NCI-H187 (cell line): Measurements from ENCODE around the gene ATP13A2.

Source experiments
- DNase-seq, 2 experiments: peaks; one replicate each; lab custom pipeline; 2025; lab: John Stamatoyannopoulos, UW

ATP13A2 gene

DNA sequence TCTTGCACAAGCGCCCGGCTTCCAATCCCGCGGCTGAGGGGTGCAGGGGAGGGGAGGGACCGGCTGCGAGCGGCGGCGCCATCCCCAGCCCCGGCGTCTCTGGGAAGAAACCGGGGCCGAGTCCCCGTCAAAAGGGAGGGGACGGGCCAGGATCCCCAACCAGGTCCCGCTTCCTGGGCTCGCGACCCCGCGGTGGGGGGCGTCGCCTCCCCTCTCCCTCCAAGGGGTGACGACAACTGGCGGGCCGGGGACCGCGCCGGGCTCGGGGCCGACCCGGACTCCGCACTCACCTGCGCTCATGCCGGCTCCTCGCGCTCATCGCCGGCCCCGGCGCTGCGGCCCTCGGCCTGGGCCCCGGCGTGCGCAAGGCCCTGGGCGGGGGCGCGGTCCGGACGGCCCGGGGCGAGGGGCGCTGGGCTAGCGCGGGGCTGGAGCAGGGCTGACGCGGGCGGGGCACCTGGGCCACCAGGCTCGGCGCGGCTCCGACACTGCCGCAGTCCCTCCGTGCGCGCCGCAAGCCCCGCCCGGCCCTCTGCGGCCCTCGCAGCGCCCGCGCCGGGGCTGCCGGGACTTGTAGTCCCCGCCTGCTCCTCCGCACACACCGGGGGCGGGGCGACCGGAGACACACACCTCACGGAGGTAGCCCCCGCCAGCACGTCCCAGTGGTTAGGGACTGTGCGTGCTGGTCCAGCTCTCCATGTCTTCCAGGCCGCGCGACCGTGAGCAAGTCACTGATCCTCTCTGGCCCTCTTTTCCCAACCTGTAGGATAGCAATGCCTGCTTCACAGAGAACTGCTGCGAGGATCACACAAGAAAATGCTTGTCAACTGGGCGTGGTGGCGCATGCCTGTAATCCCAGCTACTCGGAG is at the start of gene ATP13A2:
Gene ATP13A2, minus strand, starts transcription at position 490 of the 869 bp plus-strand sequence. Its CDS starts 190 bp downstream, at position 300.
- DNase-seq: peak; percentile 31 to 84

GRCh38 chr1:17061486-17061885 is 49.8 kb upstream of the ATP13A2 start:
- no peak for DNase-seq

GRCh38 chr1:17060306-17060749 is 48.6 kb upstream of the ATP13A2 start:
- no peak for DNase-seq

DNA sequence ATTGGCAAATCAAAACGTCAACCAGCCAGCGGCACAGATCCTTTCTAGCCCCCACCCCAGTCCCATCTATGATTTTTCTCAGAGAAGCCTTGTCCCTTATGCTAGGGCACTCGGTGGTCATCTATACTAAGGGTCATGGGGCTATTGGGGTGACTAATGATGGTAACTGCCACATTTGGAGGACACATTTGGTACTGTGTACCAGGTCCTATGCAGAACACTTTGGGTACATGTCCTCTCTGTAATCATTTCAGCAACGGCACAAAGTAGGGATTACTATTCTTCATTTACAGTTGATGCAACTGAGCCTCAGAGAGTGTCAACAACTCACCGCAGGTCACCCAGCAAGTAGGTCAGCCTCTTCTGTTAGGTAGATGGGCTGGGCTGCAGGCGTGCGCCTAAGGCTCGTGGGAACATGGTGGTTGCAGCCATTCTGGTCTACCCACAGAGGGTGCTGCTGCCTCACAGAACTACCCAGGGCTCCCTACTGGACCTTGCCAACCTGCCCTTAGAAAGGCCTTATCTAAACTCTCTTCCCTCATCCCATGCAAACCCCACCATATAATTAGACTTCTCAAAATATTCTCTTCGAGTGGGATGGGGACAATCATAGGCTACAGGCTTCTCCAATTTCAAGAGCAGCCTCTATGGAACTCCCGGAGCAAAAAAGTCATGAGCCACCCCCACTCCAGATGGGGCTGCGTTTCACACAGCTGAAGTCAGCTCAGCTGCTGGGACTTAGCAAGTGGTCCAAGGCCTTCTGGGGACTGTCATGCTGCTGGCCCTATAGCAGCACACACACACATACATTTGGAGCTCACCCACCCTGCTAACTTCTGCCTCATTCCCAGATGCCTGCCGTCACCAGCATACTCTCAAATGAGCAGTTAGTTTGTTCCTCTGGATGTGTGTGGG is 47.9 kb upstream of the ATP13A2 start:
- no peak for DNase-seq

DNA sequence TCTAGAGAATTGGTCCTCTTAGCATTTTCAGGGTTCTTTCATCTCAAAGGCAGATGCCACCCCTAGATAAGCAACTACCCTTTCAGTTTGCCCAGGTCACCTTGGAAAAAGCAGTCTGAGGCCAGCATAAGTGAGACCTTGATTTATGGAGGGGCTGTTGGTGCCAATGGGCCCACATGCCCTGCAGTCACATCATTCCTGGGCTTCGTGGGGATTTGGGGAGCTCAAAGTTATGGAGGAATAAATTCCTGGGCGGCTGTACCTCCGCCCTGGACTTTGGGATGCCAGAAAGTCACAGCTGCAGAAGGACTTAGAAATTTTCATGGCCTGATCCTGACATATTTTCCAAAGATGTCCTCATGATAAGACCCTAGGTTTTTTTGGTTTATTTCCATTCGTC is 44.8 kb upstream of the ATP13A2 start:
- DNase-seq: no peak

GRCh38 chr1:17055801-17056200 is 44.1 kb upstream of the ATP13A2 start:
- DNase-seq: no peak

DNA sequence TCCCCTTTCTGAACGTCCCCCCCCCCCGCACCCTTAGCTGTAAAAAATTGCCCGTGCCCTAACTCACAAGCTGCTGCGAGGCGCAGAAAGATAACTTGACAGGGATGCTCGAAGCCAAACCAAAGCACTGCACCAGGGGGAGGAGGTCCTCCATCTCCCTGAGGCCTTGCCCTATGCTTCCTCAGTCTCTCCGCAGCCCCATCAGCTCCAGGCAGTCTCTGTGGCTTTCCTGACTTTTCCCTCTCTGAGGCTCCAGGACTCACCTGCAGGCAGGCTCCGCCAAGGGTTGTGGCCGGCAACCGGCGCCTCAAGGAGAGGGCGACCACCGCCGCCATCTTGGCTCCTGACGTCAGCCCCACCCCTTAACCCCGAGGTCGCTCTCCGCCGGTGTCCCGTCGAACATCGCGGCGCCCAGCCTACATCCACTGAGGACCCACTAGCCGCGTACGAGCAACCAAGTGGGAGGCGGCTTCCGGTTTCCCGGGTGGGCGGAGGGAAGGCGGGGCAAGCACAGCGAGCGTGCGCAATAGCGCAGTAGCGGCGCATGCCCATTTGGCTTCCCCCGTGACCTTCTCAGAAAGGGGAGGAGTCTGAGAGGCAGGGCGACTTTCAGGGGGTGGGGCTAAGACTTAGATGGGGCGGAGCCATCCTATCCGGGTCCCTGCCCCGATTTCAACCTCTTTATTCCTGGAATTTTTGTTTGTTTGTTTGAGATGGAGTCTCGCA is 42.1 kb upstream of the ATP13A2 start, which contains the start of gene SDHB:
Gene SDHB, minus strand, starts transcription at position 348 of the 726 bp plus-strand sequence. Its CDS starts 13 bp downstream, at position 335.
- DNase-seq: peak; percentile 94 to 95

DNA sequence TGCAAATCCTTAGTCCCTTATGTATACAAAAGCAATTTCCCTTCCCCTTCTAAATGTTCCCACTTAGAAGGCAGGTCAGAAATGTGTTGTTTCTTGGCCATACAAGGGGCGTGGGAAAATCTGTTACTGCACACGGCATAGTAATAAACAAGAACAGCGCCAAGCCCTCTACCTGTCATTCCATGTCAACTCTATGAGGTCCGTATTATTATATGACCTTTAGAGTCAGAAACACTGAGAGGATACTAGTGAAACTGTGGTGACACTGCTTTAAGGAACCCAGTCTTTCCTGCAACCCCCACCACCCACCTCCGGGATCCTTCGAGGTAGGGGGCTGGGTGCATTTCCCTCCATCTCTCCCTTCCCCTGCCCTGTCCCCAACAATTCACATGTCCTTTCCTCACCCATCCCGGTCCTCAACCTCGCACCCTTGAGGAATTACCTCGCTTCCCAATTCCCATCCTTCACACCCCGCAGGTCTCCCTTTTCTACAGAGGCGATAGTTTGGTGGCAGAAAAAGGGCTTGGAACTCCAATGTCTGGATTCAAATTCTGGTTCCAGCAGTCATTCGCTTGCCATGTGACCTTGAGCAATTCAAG is 41.5 kb upstream of the ATP13A2 start:
- DNase-seq: no peak

DNA sequence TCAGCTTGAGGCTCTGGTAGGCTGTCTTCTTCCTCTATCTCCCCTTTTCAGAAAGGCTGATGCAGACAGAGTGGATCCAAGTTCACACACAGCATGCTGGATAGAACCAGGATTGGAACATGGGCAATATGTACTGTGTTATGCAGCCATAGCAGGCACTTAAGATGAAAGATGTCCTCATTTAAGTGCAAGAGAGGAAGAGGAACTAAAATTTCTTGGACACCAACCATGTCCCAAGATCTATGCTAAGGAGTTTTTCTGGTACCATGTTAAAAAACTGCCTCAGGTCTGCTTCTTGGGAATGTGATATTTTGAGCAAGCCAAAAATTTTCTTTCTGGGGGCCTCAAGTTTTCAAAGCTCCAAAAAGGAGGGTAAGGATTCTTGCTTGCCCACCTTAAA is 40.9 kb upstream of the ATP13A2 start:
- DNase-seq: no peak

DNA sequence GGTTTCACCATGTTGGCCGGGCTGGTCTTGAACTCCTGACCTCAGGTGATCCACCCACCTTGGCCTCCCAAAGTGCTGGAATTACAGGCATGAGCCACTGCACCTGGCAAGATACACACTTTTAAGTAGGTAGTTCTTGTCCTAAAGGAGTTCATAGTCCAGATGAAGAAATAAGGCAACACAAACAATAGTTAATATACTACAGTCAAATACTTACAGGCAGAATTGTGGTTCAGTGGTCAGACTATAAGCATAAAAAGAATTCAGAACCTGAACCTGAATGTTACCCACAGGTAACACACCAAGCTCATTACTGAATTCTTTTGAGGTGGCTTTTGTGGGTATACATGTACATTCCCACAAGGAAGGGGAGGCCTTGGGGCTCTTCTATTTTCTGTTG is 40.3 kb upstream of the ATP13A2 start:
- DNase-seq: no peak

- DNase-seq: no peak
Measured at GRCh38 chr1:17047924-17048323, 36.2 kb upstream of the ATP13A2 start.

DNA sequence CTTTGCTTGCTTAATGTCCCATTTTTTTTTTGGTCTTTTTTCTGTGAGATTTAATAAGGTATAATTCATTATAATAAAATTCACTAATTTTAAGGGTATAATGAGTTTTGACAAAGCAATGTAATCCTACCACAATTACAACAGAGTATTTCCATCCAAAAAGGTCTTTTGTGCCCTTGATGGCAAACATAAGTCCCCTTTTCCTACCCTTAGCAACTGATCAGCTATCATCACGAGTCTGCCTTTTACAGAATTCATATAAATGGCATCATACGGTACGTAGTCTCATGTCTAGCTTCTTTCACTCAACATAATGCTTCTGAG is 34.6 kb upstream of the ATP13A2 start:
- DNase-seq: no peak

- no peak for DNase-seq
Measured at GRCh38 chr1:17045634-17046333, 34.1 kb upstream of the ATP13A2 start.

DNA sequence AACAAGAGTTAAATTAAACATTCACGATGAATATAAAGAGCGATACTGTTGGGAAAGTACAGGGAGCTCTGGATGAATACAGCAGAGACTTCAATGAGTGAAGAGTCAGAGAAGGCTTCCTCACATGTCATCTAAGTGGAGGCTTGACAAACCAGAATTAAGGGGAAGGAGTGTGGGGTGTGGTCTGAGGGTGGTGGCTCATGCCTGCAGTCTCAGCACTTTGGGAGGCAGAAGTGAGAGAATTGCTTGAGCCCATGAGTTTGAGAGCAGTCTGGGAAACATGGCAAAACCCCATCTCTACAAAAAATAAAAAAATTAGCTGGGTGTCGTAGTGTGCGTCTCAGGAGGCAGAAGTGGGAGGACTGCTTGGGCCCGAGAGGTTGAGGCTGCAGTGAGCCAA is 33.4 kb upstream of the ATP13A2 start:
- DNase-seq: no peak

DNA sequence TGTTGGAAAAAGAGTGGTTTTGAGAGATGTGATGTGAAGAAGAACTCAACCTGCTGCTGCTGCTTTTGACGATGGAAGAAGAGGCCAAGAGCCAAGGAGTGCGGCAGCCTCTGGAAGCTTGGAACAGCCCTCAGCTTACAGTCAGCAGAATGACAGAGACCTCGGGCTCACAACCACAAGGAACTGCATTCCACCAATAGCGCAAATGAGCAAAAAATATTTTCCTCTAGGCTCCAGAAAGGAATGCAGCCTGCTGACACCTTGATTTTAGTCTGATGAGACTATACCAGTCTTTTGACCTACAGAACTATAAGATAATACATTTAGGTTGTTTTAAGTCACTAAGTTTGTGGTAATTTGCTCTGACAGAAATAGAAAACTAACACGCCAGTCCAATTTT is 31.9 kb upstream of the ATP13A2 start:
- no peak for DNase-seq

DNA sequence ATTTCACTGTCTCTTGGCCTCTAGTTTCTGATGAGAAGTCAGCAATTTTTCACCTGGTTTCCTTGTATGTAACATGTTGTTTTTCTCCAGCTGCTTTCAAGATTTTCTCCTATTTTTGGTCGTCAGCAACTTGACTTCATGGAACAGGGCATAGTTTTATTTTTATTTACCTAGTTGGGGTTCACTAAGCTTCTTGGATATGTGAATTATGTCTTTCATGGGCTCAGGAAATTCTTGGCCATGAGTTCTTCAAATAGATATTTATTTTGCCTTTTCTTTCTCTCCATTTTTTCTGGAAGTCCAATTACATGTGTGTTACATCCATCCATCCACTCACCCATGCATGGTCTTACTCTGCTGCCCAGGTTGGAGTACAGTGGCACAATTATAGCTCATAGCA is 28.4 kb upstream of the ATP13A2 start:
- no peak for DNase-seq

GRCh38 chr1:17039522-17039921 is 27.8 kb upstream of the ATP13A2 start:
- no peak for DNase-seq

DNA sequence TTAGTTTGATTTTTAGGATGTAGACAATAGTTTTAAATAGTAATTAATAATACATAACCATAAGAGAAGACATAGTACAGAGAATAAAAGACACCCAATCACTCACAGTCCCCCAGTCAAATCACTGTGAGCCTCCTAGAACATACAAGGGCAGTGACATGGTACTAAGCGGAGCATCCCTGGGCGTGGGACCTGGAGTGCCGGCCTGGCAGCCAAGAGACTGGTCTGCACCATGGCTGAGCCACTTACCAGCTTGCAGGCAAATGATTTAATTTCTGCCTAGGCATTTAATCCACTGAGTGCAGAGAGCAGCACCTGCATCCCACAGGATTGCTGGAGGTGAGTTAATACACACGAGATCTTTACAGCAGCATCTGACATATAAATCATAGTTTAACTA is 21.8 kb upstream of the ATP13A2 start:
- no peak for DNase-seq

DNA sequence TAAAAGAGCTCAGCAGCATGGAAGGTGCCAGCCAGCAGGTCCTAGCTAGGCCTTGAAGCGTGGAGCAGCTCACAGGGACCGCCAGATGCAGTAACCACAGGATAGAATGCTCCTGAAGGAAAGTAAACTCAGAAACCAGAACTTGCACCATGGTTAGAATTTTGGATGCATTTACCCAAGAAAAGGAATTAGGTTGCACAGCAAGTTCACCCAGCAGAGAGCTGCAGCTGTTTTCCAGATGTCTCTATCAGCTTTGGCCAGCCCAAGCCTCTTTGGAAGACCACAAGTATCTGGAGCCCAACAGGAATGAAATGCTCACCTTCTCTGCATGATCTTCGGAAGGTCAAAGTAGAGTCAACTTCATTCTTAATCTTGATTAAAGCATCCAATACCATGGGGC is 21.0 kb upstream of the ATP13A2 start:
- no peak for DNase-seq

DNA sequence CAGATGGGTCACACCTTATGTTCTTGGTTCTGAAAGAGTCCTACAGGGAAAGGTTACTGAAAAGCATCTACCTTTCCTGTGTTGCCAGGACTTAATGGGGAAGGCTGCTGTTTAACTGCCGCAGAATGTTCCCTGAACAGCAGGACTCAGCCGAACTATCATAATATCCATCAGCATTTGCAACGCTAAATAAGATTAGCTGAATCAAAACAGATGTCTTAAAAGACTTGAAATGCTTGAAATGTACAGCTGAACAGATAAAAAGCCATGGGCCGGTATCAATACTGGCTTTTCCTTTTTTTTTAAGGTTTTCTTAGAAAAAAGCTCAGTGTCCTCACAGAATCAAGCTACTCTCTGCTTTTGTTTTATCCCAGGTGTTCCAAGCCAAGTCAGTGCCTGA is 19.7 kb upstream of the ATP13A2 start:
- DNase-seq: no peak

DNA sequence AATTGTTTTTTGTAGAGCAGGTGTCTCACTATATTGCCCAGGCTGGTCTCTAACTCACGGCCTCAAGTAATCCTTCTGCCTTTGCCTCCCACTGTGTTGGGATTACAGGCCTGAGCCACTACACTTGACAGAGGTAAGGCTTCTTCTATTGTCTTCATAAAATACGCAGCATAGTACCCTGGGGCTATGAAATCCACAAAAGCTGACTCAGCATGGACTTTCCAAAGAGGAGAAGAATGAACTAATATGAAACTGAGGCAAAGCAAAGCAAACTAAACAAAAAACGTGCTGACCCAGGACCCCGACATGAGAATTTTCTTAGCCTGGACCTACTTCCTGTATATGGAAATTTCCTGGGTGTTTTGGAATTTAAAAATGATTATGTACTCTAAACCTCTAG is 18.5 kb upstream of the ATP13A2 start:
- no peak for DNase-seq
